ENCODE data around the gene SLC25A6. TPM values are rescaled to one million over a fixed set of nuclear protein-coding genes. Genes with fewer than 3 reads are reported as not detected.
"Not testable (repeated sequence)": the region's sequence is repeated elsewhere in the genome, so short reads cannot be mapped to it uniquely, and the experiment has no call there.

Gene SLC25A6
- total RNA-seq, 1 donor from 2014 or later: 331 TPM

GRCh38 chrX:1355131-1356046 is 36.5 kb downstream of the SLC25A6 start:
- no peak for DNase-seq (ENCODE audit: low spot score)

GRCh38 chrX:1354036-1355019 is 37.6 kb downstream of the SLC25A6 start:
- no peak for DNase-seq (ENCODE audit: low spot score)

GRCh38 chrX:1351981-1352714 is 39.8 kb downstream of the SLC25A6 start:
- DNase-seq (ENCODE audit: low spot score): no peak

GRCh38 chrX:1349606-1350005 is 42.3 kb downstream of the SLC25A6 start:
- DNase-seq (ENCODE audit: low spot score): not testable (repeated sequence)

- no peak for DNase-seq (ENCODE audit: low spot score)
Measured at GRCh38 chrX:1341545-1342184, 50.2 kb downstream of the SLC25A6 start.

- no peak for DNase-seq (ENCODE audit: low spot score)
Measured at GRCh38 chrX:1336948-1337779, 54.7 kb downstream of the SLC25A6 start.

- no peak for DNase-seq (ENCODE audit: low spot score)
Measured at GRCh38 chrX:1336331-1336943, 55.5 kb downstream of the SLC25A6 start, which contains the start of gene IL3RA. TSS of gene IL3RA (plus strand) at chrX:1336785. CDS start at chrX:1341766, 4,981 bp downstream.

Other genes with a start within 250 kb of the SLC25A6 start
- gene CRLF2, start 179.5 kb downstream of the SLC25A6 start, total RNA-seq: 0.22 TPM
- 29.8 TPM for gene CSF2RA, start 123.3 kb downstream of the SLC25A6 start, total RNA-seq
- gene IL3RA, start 55.3 kb downstream of the SLC25A6 start, total RNA-seq: 13.3 TPM
- gene ASMTL, start 60.8 kb upstream of the SLC25A6 start, total RNA-seq: 20.8 TPM
- gene P2RY8, start 145.1 kb upstream of the SLC25A6 start, total RNA-seq: 2.5 TPM
- gene AKAP17A, start 199.5 kb upstream of the SLC25A6 start, total RNA-seq: 31.4 TPM
- not detected for gene ASMT, start 222.9 kb upstream of the SLC25A6 start, total RNA-seq

Measured in mesenteric fat pad (tissue), 1 donor.